Testis (tissue), 3 donors: ENCODE results near the gene TASP1. TPM values are rescaled to one million over a fixed set of nuclear protein-coding genes. Genes with fewer than 3 reads are reported as not detected.

ENCODE experiments used
- DNase-seq: peaks from one replicate; pipeline ENCODE4 v3.0.0-alpha.2; 2019
- H3K27ac ChIP-seq, 2 donors: fragments of 200-600 bp; sonication (generic); one replicate each; pipeline ENCODE4 v1.5.1; 2019
- H3K27me3 ChIP-seq: fragments of 200-600 bp; sonication (generic); one replicate; pipeline ENCODE4 v1.5.1; 2019
- H3K36me3 ChIP-seq: fragments of 200-600 bp; sonication (generic); one replicate; pipeline ENCODE4 v1.5.1; 2017; ENCODE audit warnings: low read depth; ENCODE audit errors: missing control alignments
- H3K4me1 ChIP-seq: fragments of 200-600 bp; sonication (generic); one replicate; pipeline ENCODE4 v1.5.1; 2019
- H3K4me3 ChIP-seq, 2 donors: fragments of 200-600 bp; sonication (generic); one replicate each; pipeline ENCODE4 v1.5.1; 2017 to 2019
- H3K9me3 ChIP-seq: fragments of 200-600 bp; sonication (generic); one replicate; pipeline ENCODE4 v1.5.1; 2017
- CTCF ChIP-seq, 3 experiments: fragments of 450-650 bp in 2 of 3; fragments of 200-600 bp in 1 of 3; sonication (generic) in 1 of 3; IDR thresholded peaks; one replicate each; pipeline ENCODE4 v1.5.1; 2016 to 2019; ENCODE audit warnings: antibody characterized with exemption in 3 of 3, mild to moderate bottlenecking in 2 of 3, moderate library complexity in 1 of 3
- POLR2A ChIP-seq: fragments of 450-650 bp; IDR thresholded peaks from one replicate; pipeline ENCODE4 v1.6.1; 2017; ENCODE audit warnings: antibody characterized with exemption, mild to moderate bottlenecking, moderate library complexity
- WGBS, 2 donors: methylation state at CpG; one replicate each; pipeline ENCODE4 v1.1.5; 2018; 5-methylcytosine and 5-hydroxymethylcytosine counted together
- intact Hi-C: fragments of 100-400 bp; cut with DNase I; formaldehyde crosslinking; loops from one replicate; pipeline ENCODE4 v1.15.1; 2023; ENCODE audit warnings: low total_unique reads
- polyA plus RNA-seq: library from polyadenylated mRNA; stranded (reverse); fragments of 350-450 nt; fragmentation: Illumina TruSeq; extraction: RNeasy Lipid Tissue Mini Kit (QIAGEN cat#74804); gene quantifications from one replicate; pipeline ENCODE4 v1.2.3, GENCODE V29; 2014; ENCODE audit warnings: low read depth, low replicate concordance; ENCODE audit not compliant: insufficient read depth
- total RNA-seq, 2 donors: library from RNA; depleted of rRNA; stranded (reverse); fragments of >200 nt; gene quantifications; one replicate each; pipeline ENCODE4 v1.2.3, GENCODE V29; 2016

The TASP1 gene
- total and polyA plus RNA-seq, 3 donors from 2014 or later: 10.5 to 14.4 (median 13.1) TPM

GRCh38 chr20:13356591-13356990, 282.1 kb downstream of the TASP1 start:
- no peak overlapping the region for H3K4me3 ChIP-seq
- no peaks in the 10 kb centered on the region for H3K27me3 ChIP-seq
- DNase-seq: no peak
- H3K4me1 ChIP-seq: no peaks in the 10 kb centered on the region
- no peak overlapping the region for H3K27ac ChIP-seq
- H3K36me3 ChIP-seq: no peaks in the 10 kb centered on the region
- no peak for TF ChIP-seq CTCF (IDR thresholded peaks at IDR 0.05)
- TF ChIP-seq POLR2A: no peak
- no peaks in the 10 kb centered on the region for H3K9me3 ChIP-seq
- intact Hi-C loops: no loop called here

GRCh38 chr20:13355941-13356486, 282.7 kb downstream of the TASP1 start:
- no peak for TF ChIP-seq CTCF (IDR thresholded peaks at IDR 0.05)
- no peak for TF ChIP-seq POLR2A

GRCh38 chr20:13355411-13355810, 283.3 kb downstream of the TASP1 start:
- no peak for DNase-seq
- WGBS, 2 donors: 86 to 91% methylated on average over 3 of the region's 3 CpGs
- intact Hi-C loops: no loop called here
- no peaks in the 10 kb centered on the region for H3K9me3 ChIP-seq
- no peaks in the 10 kb centered on the region for H3K4me1 ChIP-seq
- no peak overlapping the region for H3K27ac ChIP-seq
- H3K4me3 ChIP-seq: no peak overlapping the region
- TF ChIP-seq POLR2A (no peak), CTCF (IDR thresholded peaks at IDR 0.05) (no peak)
- no peaks in the 10 kb centered on the region for H3K36me3 ChIP-seq
- no peaks in the 10 kb centered on the region for H3K27me3 ChIP-seq

More at GRCh38 chr20:13355941-13356486, 282.7 kb downstream of the TASP1 start:
- H3K4me3 ChIP-seq: no peak overlapping the region
- H3K36me3 ChIP-seq: no peaks in the 10 kb centered on the region
- no peaks in the 10 kb centered on the region for H3K27me3 ChIP-seq
- no peak overlapping the region for H3K27ac ChIP-seq
- intact Hi-C loops: no loop called here
- DNase-seq: no peak
- no peaks in the 10 kb centered on the region for H3K4me1 ChIP-seq
- H3K9me3 ChIP-seq: no peaks in the 10 kb centered on the region

DNA sequence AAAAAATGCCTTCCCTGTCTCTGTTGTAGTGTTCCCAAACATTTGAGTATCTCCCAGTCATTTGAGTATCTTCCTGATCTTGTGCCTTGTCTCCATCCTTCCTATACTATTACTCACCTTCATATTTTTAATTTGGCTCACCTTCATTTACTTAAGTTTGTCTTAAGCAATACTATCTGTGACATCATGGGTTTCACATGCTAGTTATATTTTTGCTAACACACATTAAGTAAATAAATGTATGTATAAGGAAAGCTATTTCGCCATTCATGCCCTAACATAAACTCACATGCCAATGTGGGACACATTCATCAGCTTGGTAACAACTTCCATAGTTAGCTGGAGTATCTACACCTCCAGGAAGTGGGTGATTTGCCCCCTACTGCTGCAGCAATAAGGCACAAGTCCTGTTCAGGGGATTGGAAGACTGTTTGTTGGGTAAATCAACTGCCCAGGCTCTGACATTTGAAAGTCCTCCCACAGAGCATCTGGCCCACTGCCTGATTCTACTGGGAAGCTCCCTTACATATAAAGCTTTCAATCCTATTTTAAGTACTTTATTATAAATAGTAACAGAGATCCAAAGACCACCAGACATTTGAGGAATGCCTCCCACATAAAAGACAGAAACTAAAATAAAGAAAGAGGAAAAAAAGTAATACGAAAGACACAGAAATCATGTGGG, 285.3 kb downstream of the TASP1 start:
- Histone ChIP-seq H3K4me3 (no peak overlapping the region), H3K27me3 (no peaks in the 10 kb centered on the region), H3K4me1 (no peaks in the 10 kb centered on the region), H3K9me3 (no peaks in the 10 kb centered on the region), H3K36me3 (no peaks in the 10 kb centered on the region), H3K27ac (no peak overlapping the region)
- no peak for TF ChIP-seq POLR2A
- intact Hi-C loops: no loop called here
- DNase-seq: no peak
- WGBS, 2 donors: 86 to 92% methylated on average over 2 of the region's 2 CpGs

DNA sequence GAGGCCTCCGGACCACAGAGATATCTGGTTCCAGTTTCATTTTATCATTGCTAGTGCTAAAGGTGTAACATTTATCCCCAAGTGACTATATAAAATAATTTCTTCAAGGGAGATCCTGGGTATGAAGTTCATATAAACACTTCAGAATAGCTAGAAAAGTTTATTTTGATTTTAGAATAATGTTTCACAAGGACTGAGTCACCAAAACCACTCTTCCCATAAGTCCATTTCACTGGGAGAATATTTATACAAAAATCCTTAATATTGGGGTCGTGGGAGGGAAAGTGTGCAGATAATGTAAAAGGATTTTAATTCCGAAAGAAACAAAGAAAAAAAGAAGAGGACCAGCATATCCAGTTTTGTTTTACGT, 289.5 kb downstream of the TASP1 start:
- H3K36me3 ChIP-seq: no peaks in the 10 kb centered on the region
- intact Hi-C loops: no loop called here
- H3K9me3 ChIP-seq: no peaks in the 10 kb centered on the region
- no peak overlapping the region for H3K27ac ChIP-seq
- no peak for DNase-seq
- H3K27me3 ChIP-seq: no peaks in the 10 kb centered on the region
- no peak for TF ChIP-seq CTCF (IDR thresholded peaks at IDR 0.05)
- no peak for TF ChIP-seq POLR2A
- 83 to 85% methylated on average over 4 of the region's 4 CpGs for WGBS, 2 donors
- no peaks in the 10 kb centered on the region for H3K4me1 ChIP-seq
- H3K4me3 ChIP-seq: no peak overlapping the region
